IMR-90 (cell line): ENCODE measurements around the gene LONRF3. TPM values are rescaled to one million over a fixed set of nuclear protein-coding genes. Genes with fewer than 3 reads are reported as not detected.

ENCODE experiments used
- ATAC-seq: fragments of 200-7000 bp; cut with Tn5 transposase; 2 replicates; pipeline ENCODE4 v1.9.1; 2020; ENCODE audit warnings: low read depth, mild to moderate bottlenecking, moderate library complexity
- BruUV-seq: library from RNA; stranded (reverse); fragments of 400-500 nt; replicated peaks from 2 replicates; lab custom pipeline; 2021; lab: Mats Ljungman, UMichigan
- CTCF ChIA-PET: fragments of 300-600 bp; formaldehyde crosslinking; extraction: SDS; loops from one replicate; lab custom pipeline; 2021; ENCODE audit warnings: antibody characterized with exemption; lab: Yijun Ruan, JAX
- POLR2A ChIA-PET: fragments of 300-600 bp; sonication (Branson Sonifier 250); formaldehyde crosslinking; loops from one replicate; lab custom pipeline; 2022; ENCODE audit warnings: antibody characterized with exemption; ENCODE audit not compliant: unreplicated experiment; lab: Charles Lee
- DNase-seq: peaks from one replicate; pipeline ENCODE4 v3.0.0; 2013
- H2AFZ ChIP-seq: replicated peaks from 2 replicates; pipeline ENCODE3; 2013; ENCODE audit warnings: low read length, mild to moderate bottlenecking; ENCODE audit not compliant: poor library complexity
- H2AK5ac ChIP-seq: 2 replicates; pipeline ENCODE4 v1.6.1; 2013; ENCODE audit warnings: low read depth, low read length, inconsistent platforms
- H2AK9ac ChIP-seq: replicated peaks from 2 replicates; pipeline ENCODE3; 2013; ENCODE audit warnings: mild to moderate bottlenecking, low read depth, low read length, moderate library complexity; ENCODE audit not compliant: poor library complexity
- H2BK120ac ChIP-seq: 2 replicates; pipeline ENCODE4 v1.6.1; 2013; ENCODE audit warnings: low read depth, low read length, inconsistent platforms
- H2BK15ac ChIP-seq: 3 replicates; pipeline ENCODE4 v1.6.1; 2013; ENCODE audit warnings: low read depth, low read length, inconsistent platforms
- H2BK20ac ChIP-seq: 2 replicates; pipeline ENCODE4 v1.6.1; 2013; ENCODE audit warnings: low read depth, mild to moderate bottlenecking, inconsistent platforms, low read length, moderate library complexity
- H2BK5ac ChIP-seq: 2 replicates; pipeline ENCODE4 v1.6.1; 2013; ENCODE audit warnings: mild to moderate bottlenecking, low read depth, low read length, inconsistent platforms; ENCODE audit not compliant: poor library complexity, severe bottlenecking
- H3K14ac ChIP-seq: replicated peaks from 2 replicates; pipeline ENCODE4 v1.6.1; 2013; ENCODE audit warnings: low read depth, low read length, inconsistent platforms
- H3K18ac ChIP-seq: 2 replicates; pipeline ENCODE4 v1.6.1; 2013; ENCODE audit warnings: low read depth, low read length, control low read depth
- H3K23ac ChIP-seq: 2 replicates; pipeline ENCODE4 v1.6.1; 2013; ENCODE audit warnings: low read depth, low read length, inconsistent platforms
- H3K27ac ChIP-seq: 2 replicates; pipeline ENCODE4 v1.5.1; 2013; ENCODE audit warnings: mild to moderate bottlenecking, control low read depth, low read length; ENCODE audit not compliant: insufficient read depth
- H3K27me3 ChIP-seq: 2 replicates; pipeline ENCODE4 v1.6.1; 2013; ENCODE audit warnings: low read length; ENCODE audit not compliant: control insufficient read depth, insufficient read depth
- H3K36me3 ChIP-seq: 2 replicates; pipeline ENCODE4 v1.6.1; 2013; ENCODE audit warnings: low read length, mixed read lengths; ENCODE audit not compliant: control insufficient read depth, insufficient read depth
- H3K4ac ChIP-seq: 2 replicates; pipeline ENCODE4 v1.6.1; 2013; ENCODE audit warnings: low read depth, low read length, inconsistent platforms
- H3K4me1 ChIP-seq: 2 replicates; pipeline ENCODE4 v1.6.1; 2013; ENCODE audit warnings: low read length, mixed read lengths; ENCODE audit not compliant: control insufficient read depth, insufficient read depth
- H3K4me2 ChIP-seq: 2 replicates; pipeline ENCODE4 v1.6.1; 2013; ENCODE audit warnings: low read depth, mild to moderate bottlenecking, control low read depth, low read length, moderate library complexity
- H3K4me3 ChIP-seq: 2 replicates; pipeline ENCODE4 v1.5.1; 2013; ENCODE audit warnings: low read depth, mild to moderate bottlenecking, control low read depth, low read length, moderate library complexity; ENCODE audit not compliant: insufficient read depth
- H3K56ac ChIP-seq: 2 replicates; pipeline ENCODE4 v1.6.1; 2013; ENCODE audit warnings: low read length, inconsistent platforms; ENCODE audit not compliant: insufficient read depth; ENCODE audit errors: extremely low read depth
- H3K79me1 ChIP-seq, 2 experiments: 2 replicates each; pipeline ENCODE4 v1.6.1; 2013; ENCODE audit warnings: low read length in 2 of 2, inconsistent platforms in 1 of 2, low read depth in 1 of 2
- H3K9ac ChIP-seq: 2 replicates; pipeline ENCODE4 v1.6.1; 2013; ENCODE audit warnings: low read depth, low read length, control low read depth
- H3K9me1 ChIP-seq: 2 replicates; pipeline ENCODE4 v1.6.1; 2013; ENCODE audit warnings: low read length, inconsistent platforms; ENCODE audit not compliant: insufficient read depth
- H3K9me3 ChIP-seq: 2 replicates; pipeline ENCODE4 v1.6.1; 2013; ENCODE audit warnings: low read length; ENCODE audit not compliant: control insufficient read depth, insufficient read depth
- H4K20me1 ChIP-seq: 2 replicates; pipeline ENCODE4 v1.6.1; 2013; ENCODE audit warnings: low read length, inconsistent platforms; ENCODE audit not compliant: insufficient read depth
- H4K5ac ChIP-seq: 2 replicates; pipeline ENCODE4 v1.6.1; 2013; ENCODE audit warnings: mild to moderate bottlenecking, low read depth, low read length, control low read depth
- H4K8ac ChIP-seq, 2 experiments: 2 replicates each; pipeline ENCODE4 v1.6.1; 2013; ENCODE audit warnings: low read depth in 2 of 2, low read length in 2 of 2, control low read depth in 1 of 2, inconsistent platforms in 1 of 2
- H4K91ac ChIP-seq: 2 replicates; pipeline ENCODE4 v1.6.1; 2013; ENCODE audit warnings: low read depth, low read length, inconsistent platforms; ENCODE audit not compliant: insufficient read depth
- MAFK ChIP-seq: IDR thresholded peaks from 2 replicates; pipeline ENCODE4 v1.6.1; 2012; ENCODE audit warnings: low read depth, low read length, improper control_type of control experiment
- POLR2A ChIP-seq: IDR thresholded peaks from 2 replicates; pipeline ENCODE4 v1.6.1; 2012; ENCODE audit warnings: mild to moderate bottlenecking, low read depth, low read length
- RAD21 ChIP-seq: IDR thresholded peaks from 2 replicates; pipeline ENCODE4 v1.6.1; 2012; ENCODE audit warnings: low read length, improper control_type of control experiment
- WGBS, 2 experiments: methylation state at CpG; one replicate each; pipeline versions ENCODE4 v1.1.5 to v1.1.7; 2013; ENCODE audit warnings: missing lambda C conversion rate in 2 of 2; ENCODE audit not compliant: insufficient read length in 1 of 2; ENCODE audit errors: extremely low coverage in 2 of 2; 5-methylcytosine and 5-hydroxymethylcytosine counted together
- dilution Hi-C: fragments of 300-500 bp; cut with HindIII; formaldehyde crosslinking; loops from one replicate; pipeline ENCODE4 v1.14.3; 2018; ENCODE audit warnings: low sequenced_read_pairs; ENCODE audit not compliant: unreplicated experiment
- in situ Hi-C: fragments of 300-500 bp; cut with MboI; formaldehyde crosslinking; loops from 3 replicates; pipeline ENCODE4 v1.14.3; 2019; ENCODE audit warnings: low sequenced_read_pairs, inconsistent platforms, mixed read lengths
- intact Hi-C: fragments of 100-400 bp; cut with micrococcal nuclease; formaldehyde crosslinking; loops from 2 replicates; pipeline ENCODE4 v1.10.0; 2022
- polyA plus RNA-seq, 3 experiments: library from polyadenylated mRNA; depleted of rRNA; stranded (reverse); fragments of >200 nt; gene quantifications; 2 replicates each; pipeline ENCODE4 v1.2.3, GENCODE V29; 2012; ENCODE audit warnings: low replicate concordance in 1 of 3
- total RNA-seq: library from RNA; depleted of rRNA; stranded (reverse); fragments of >200 nt; gene quantifications from 2 replicates; pipeline ENCODE4 v1.2.3, GENCODE V29; 2012

The LONRF3 gene
- total and polyA plus RNA-seq, 2 of the 4 experiments (the other 2 are of a cell fraction), result not detected

GRCh38 chrX:119003462-119003861 is 29.0 kb downstream of the LONRF3 start:
- Histone ChIP-seq H3K4ac (no peak overlapping the region), H2BK20ac (no peak overlapping the region), H3K36me3 (no peaks in the 10 kb centered on the region), H4K20me1 (no peaks in the 10 kb centered on the region), H2AK5ac (no peak overlapping the region), H2BK5ac (no peak overlapping the region), H3K4me2 (no peak overlapping the region), H4K8ac (no peak overlapping the region), H3K27me3 (peaks cover 10% of the 10 kb centered on the region), H3K27ac (no peak overlapping the region), H3K56ac (no peak overlapping the region), H3K9ac (no peak overlapping the region), H3K14ac (no peak overlapping the region), H3K4me1 (no peaks in the 10 kb centered on the region), H3K79me1 (no peaks in the 10 kb centered on the region), H3K9me3 (no peaks in the 10 kb centered on the region), H3K4me3 (no peak overlapping the region), H2AFZ (no peak overlapping the region), H3K23ac (no peak overlapping the region), H2BK15ac (no peak overlapping the region), H4K5ac (no peak overlapping the region), H4K91ac (no peak overlapping the region), H3K18ac (no peak overlapping the region), H2AK9ac (no peak overlapping the region), H2BK120ac (no peak overlapping the region), H3K9me1 (no peaks in the 10 kb centered on the region)
- CTCF ChIA-PET, result no interaction called here
- WGBS, 2 experiments, result no CpG with 5 or more reads among the region's 3 CpGs
- in situ Hi-C loops, result no loop called here
- ATAC-seq (no peak), DNase-seq (no peak)
- POLR2A ChIA-PET, result no interaction called here
- BruUV-seq, result no TSS peak
- dilution Hi-C loops, result no loop called here
- intact Hi-C loops, result loop anchor here (10.0 kb wide), 1 partner anchor 211 kb away; no protein-coding TSS in a partner anchor
- TF ChIP-seq MAFK (no peak), POLR2A (no peak), RAD21 (no peak)
